Smooth muscle cell of the brain vasculature (primary cell): Measurements from ENCODE around the gene CTU1.

ENCODE experiments used
- DNase-seq: peaks from one replicate; pipeline ENCODE4 v3.0.0-alpha.2; 2012; ENCODE audit warnings: low read depth, low spot score

Gene CTU1

GRCh38 chr19:51082611-51083010 is 25.6 kb downstream of the CTU1 start, which contains the start of gene KLK14:
Gene KLK14 (minus strand): TSS chr19:51082887. CDS start chr19:51082614, 273 bp downstream.
- no peak for DNase-seq

GRCh38 chr19:51081476-51081875 is 26.7 kb downstream of the CTU1 start:
- DNase-seq, result no peak

- DNase-seq, result no peak
Observed at GRCh38 chr19:51079481-51080110, 28.6 kb downstream of the CTU1 start.

- DNase-seq, result no peak
Observed at GRCh38 chr19:51078731-51079130, 29.5 kb downstream of the CTU1 start.

GRCh38 chr19:51078104-51078503 is 30.1 kb downstream of the CTU1 start:
- no peak for DNase-seq

- no peak for DNase-seq
Observed at GRCh38 chr19:51076631-51077213, 31.5 kb downstream of the CTU1 start.

GRCh38 chr19:51075998-51076397 is 32.2 kb downstream of the CTU1 start:
- DNase-seq, result no peak

GRCh38 chr19:51071095-51071405 is 37.2 kb downstream of the CTU1 start:
- DNase-seq, result no peak

GRCh38 chr19:51070334-51071094 is 37.7 kb downstream of the CTU1 start:
- no peak for DNase-seq

GRCh38 chr19:51066393-51067186 is 41.6 kb downstream of the CTU1 start:
- no peak for DNase-seq

- no peak for DNase-seq
Observed at GRCh38 chr19:51065221-51065960, 42.8 kb downstream of the CTU1 start.

GRCh38 chr19:51064534-51065220 is 43.5 kb downstream of the CTU1 start, which contains the start of gene KLK13:
Gene KLK13 (minus strand): TSS chr19:51065092. CDS start chr19:51065067, 25 bp downstream.
- no peak for DNase-seq

GRCh38 chr19:51063664-51064063 is 44.5 kb downstream of the CTU1 start:
- DNase-seq, result no peak

GRCh38 chr19:51060973-51061372 is 47.2 kb downstream of the CTU1 start:
- no peak for DNase-seq

GRCh38 chr19:51060336-51060735 is 47.9 kb downstream of the CTU1 start:
- no peak for DNase-seq

GRCh38 chr19:51059715-51060114 is 48.5 kb downstream of the CTU1 start:
- DNase-seq, result no peak

GRCh38 chr19:51055866-51056265 is 52.3 kb downstream of the CTU1 start:
- no peak for DNase-seq
